ENCODE measurements around the gene GPC5.

DNA sequence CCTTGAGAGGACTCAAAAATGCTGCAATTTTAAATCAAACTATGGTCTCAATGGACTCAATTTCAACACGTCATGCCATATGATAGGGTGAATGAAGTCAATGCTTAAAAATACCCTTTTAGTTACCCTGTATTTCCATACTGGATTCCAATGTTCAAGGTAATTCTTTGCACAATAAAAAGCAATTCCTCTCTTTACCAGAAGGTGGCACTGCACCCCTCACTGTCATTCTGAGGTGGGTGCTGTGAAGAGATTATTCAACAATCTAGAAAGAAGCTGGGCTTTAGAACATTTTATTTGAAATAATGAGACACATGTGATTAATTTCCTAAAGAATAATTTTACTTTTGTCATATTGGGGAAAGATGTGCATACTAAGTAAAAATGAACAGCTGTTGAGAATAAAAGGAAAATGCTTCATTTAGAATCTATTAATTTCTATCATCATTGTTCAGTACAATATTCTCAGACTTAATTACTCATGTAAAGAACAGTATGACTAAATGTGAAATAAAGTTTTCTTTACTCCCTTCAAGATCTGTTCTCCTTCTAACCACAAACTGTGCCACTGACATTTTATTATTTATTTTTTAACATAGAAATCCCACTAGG is 789.1 kb downstream of the GPC5 start:
- TF ChIP-seq HDAC6 (IDR thresholded peaks at IDR 0.05; ENCODE audit: low read depth, low read length) = no peak
- peak in 2 of 3 experiments; percentile 60 to 76; a peak in 3 of 4 replicates for TF ChIP-seq CTCF (IDR thresholded peaks at IDR 0.05; ENCODE audit: control extremely low read depth in 1 of 3, insufficient read depth in 1 of 3, low read depth in 1 of 3, low read length in 3 of 3)

Data from H1 (cell line).